GM19463 (cell line): Measurements from ENCODE around the gene VSIG10L2.
"Not testable (repeated sequence)": the region's sequence is repeated elsewhere in the genome, so short reads cannot be mapped to it uniquely, and the experiment has no call there.

Source experiments
- ATAC-seq: cut with Tn5 transposase; IDR thresholded peaks from one replicate; pipeline ENCODE4 v1.9.1; 2021; ENCODE audit warnings: mild to moderate bottlenecking, moderate library complexity; ENCODE audit not compliant: unreplicated experiment

VSIG10L2 gene

GRCh38 chr11:125959511-125959910 lies 13.7 kb downstream of the VSIG10L2 start:
- ATAC-seq: no peak

- ATAC-seq: no peak
Observed at GRCh38 chr11:125959931-125960330, 14.1 kb downstream of the VSIG10L2 start.

GRCh38 chr11:125960771-125961170 lies 14.9 kb downstream of the VSIG10L2 start:
- no peak for ATAC-seq

- ATAC-seq: no peak
Observed at GRCh38 chr11:125967515-125967914, 21.7 kb downstream of the VSIG10L2 start.

- ATAC-seq: no peak
Observed at GRCh38 chr11:125968354-125968753, 22.5 kb downstream of the VSIG10L2 start.

- ATAC-seq: no peak
Observed at GRCh38 chr11:125971618-125972017, 25.8 kb downstream of the VSIG10L2 start.

- ATAC-seq: no peak
Observed at GRCh38 chr11:125974284-125974683, 28.4 kb downstream of the VSIG10L2 start.

GRCh38 chr11:125975634-125976033 lies 29.8 kb downstream of the VSIG10L2 start:
- no peak for ATAC-seq

GRCh38 chr11:125976156-125976555 lies 30.3 kb downstream of the VSIG10L2 start:
- ATAC-seq: no peak

GRCh38 chr11:125977333-125977732 lies 31.5 kb downstream of the VSIG10L2 start:
- no peak for ATAC-seq

- no peak for ATAC-seq
Observed at GRCh38 chr11:125978181-125978716, 32.4 kb downstream of the VSIG10L2 start.

- no peak for ATAC-seq
Observed at GRCh38 chr11:125978778-125979407, 33.0 kb downstream of the VSIG10L2 start.

GRCh38 chr11:125979511-125979910 lies 33.7 kb downstream of the VSIG10L2 start:
- no peak for ATAC-seq

- ATAC-seq: no peak
Observed at GRCh38 chr11:125980436-125980835, 34.6 kb downstream of the VSIG10L2 start.

GRCh38 chr11:125982348-125982730 lies 36.5 kb downstream of the VSIG10L2 start:
- ATAC-seq: no peak

GRCh38 chr11:125985956-125986355 lies 40.1 kb downstream of the VSIG10L2 start:
- not testable (repeated sequence) for ATAC-seq

GRCh38 chr11:125987066-125987641 lies 41.3 kb downstream of the VSIG10L2 start:
- ATAC-seq: no peak

GRCh38 chr11:125990244-125990643 lies 44.4 kb downstream of the VSIG10L2 start:
- ATAC-seq: no peak

- ATAC-seq: no peak
Observed at GRCh38 chr11:125992893-125993292, 47.0 kb downstream of the VSIG10L2 start.

GRCh38 chr11:125994509-125994908 lies 48.7 kb downstream of the VSIG10L2 start:
- no peak for ATAC-seq

GRCh38 chr11:125995313-125995712 lies 49.5 kb downstream of the VSIG10L2 start:
- peak; percentile 91 for ATAC-seq

GRCh38 chr11:125998267-125998666 lies 52.4 kb downstream of the VSIG10L2 start:
- no peak for ATAC-seq
